GM10266 (cell line): Measurements from ENCODE around the gene USP24.
"Not testable (repeated sequence)": the region's sequence is repeated elsewhere in the genome, so short reads cannot be mapped to it uniquely, and the experiment has no call there.

Experiments
- DNase-seq: peaks from one replicate; pipeline ENCODE4 v3.0.0; 2012; ENCODE audit errors: extremely low spot score
- TF ChIP-seq, protein P1 (sequence below): IDR thresholded peaks from 2 replicates; pipeline ENCODE4 v1.5.1; 2012; ENCODE audit warnings: mild to moderate bottlenecking, low read depth; ENCODE audit not compliant: control insufficient read depth, insufficient read depth; ENCODE audit errors: missing control alignments

USP24 gene

DNA sequence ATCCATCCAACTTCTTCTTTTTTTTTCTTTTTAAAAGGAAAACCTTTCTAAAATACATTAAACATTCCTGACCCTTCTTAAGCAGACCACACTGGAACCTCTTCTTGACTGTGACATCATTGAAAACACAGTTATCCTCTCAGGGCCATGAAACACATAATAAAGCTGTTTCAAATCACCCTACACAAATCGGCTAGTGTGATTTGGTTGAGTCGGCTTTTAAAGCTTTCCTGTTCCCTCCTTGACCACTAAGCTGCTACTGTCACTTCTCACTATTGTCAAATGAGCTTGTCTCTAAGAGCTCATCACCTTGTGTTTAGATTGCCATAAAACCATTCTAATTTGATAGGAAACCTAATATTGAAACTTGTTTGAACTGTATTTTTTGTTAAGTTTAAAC is 5.9 kb downstream of the USP24 start:
- TF ChIP-seq, protein P1, sequence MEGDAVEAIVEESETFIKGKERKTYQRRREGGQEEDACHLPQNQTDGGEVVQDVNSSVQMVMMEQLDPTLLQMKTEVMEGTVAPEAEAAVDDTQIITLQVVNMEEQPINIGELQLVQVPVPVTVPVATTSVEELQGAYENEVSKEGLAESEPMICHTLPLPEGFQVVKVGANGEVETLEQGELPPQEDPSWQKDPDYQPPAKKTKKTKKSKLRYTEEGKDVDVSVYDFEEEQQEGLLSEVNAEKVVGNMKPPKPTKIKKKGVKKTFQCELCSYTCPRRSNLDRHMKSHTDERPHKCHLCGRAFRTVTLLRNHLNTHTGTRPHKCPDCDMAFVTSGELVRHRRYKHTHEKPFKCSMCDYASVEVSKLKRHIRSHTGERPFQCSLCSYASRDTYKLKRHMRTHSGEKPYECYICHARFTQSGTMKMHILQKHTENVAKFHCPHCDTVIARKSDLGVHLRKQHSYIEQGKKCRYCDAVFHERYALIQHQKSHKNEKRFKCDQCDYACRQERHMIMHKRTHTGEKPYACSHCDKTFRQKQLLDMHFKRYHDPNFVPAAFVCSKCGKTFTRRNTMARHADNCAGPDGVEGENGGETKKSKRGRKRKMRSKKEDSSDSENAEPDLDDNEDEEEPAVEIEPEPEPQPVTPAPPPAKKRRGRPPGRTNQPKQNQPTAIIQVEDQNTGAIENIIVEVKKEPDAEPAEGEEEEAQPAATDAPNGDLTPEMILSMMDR, result no peak
- DNase-seq, result peak; percentile 26

DNA sequence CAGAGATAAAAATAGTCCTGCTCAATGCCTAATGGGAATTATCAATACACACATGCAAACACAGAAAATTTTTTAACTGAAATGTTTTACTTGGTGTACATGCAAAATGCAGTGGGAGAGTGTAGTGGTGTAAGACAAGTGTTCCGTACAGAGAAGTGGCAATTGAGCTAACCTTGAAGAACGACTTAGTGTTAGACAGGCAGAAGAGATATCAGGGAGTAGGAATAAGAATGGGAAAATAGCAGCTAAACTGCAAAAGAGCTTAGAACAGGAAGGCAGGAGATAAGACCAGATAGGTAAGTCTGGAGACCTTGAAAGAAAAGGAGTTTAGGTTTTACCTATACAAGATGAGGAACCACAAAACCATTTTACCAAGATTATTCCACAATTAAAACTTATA is 9.0 kb downstream of the USP24 start:
- TF ChIP-seq, protein P1, result no peak

DNA sequence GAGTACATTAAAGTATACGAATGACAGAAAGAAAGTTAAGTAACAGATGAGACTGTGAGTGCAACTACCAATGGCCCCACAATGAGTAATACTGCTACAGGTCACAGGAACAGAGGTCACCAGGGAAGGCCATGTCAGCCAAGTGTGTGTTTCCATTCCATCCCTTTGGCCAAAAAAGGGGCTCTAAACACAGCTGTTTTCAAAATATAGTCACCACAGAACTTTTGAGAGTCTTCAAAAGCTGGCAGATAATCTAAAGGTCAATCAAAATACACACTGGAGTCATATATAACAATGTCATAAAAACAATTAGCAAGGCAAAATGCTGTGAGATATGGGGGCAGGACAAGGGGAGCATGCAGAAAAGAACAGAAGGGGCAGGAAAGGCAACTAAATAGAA is 10.2 kb downstream of the USP24 start:
- peak; percentile 58 for DNase-seq
- TF ChIP-seq, protein P1, result no peak

More for the DNA sequence above, 9.0 kb downstream of the USP24 start:
- DNase-seq, result no peak

DNA sequence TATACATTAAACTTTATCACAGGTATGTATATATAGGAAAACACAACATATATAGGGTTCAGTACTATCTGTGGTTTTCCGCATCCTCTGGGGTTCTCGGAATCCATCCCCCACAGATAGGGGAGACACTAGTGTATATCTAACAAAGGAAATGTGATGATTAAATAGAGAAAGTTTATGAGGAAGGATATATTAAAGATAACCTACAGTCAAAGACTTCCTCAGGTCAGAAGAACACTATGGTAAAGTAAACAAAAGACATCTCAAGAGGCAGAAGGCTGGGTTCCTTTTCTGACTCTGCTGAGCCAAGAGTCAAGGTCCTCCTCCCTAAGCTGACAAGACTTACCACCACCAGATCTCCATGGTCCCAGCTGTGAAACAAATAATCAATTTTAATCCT is 12.1 kb downstream of the USP24 start:
- TF ChIP-seq, protein P1, result no peak
- no peak for DNase-seq

DNA sequence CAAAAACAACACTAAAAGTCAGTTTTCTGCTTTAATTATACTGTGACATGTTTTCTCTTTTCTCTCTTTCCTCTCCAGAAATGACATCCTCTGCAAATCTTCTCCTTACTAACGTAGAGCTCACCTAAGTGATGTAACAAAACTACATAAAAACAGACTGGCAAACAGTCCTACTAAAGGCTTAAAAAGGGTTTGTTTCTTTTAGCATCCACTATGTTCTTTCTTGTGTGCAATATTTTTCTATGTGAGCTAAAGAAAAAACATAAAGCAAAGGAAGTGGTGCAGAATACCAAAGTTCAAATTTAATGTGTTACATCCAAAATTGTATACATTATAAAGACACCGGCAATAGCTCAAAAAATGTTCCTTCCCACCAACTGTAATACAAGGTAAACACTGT is 14.5 kb downstream of the USP24 start:
- TF ChIP-seq, protein P1, result no peak
- DNase-seq, result no peak

DNA sequence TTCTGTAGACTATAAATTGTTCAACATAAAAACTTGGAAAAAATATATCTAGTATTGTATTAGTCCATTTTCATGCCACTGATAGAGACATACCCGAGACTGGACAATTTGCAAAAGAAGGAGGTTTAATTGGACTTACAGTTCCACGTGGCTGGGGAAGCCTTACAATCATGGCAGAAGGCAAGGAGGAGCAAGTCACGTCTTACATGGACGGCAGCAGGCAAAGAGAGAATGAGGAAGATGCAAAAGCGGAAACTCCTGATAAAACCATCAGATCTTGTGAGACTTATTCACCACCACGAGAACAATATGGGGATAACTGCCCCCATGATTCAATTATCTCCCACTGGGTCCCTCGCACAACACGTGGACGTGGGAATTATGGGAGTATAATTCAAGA is 15.4 kb downstream of the USP24 start:
- not testable (repeated sequence) for DNase-seq

DNA sequence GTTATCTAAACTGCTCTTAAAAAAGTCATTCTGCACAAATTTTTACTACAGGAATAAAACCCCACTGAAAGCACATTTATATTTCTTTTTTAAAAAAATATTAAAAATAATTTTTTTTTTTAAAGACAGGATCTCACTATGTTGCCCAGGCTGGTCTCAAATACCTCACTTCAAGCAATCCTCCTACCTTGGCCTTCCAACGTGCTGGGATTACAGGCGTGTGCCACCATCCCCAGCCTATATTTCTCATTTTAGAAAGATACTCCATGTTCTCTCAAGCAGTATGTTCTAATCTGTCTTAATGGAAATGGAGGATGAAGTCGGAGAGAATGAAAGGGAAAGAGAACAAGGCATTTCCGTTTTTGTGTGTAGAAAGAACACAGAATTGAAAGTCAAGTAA is 17.1 kb downstream of the USP24 start:
- DNase-seq, result no peak
- TF ChIP-seq, protein P1, result no peak

DNA sequence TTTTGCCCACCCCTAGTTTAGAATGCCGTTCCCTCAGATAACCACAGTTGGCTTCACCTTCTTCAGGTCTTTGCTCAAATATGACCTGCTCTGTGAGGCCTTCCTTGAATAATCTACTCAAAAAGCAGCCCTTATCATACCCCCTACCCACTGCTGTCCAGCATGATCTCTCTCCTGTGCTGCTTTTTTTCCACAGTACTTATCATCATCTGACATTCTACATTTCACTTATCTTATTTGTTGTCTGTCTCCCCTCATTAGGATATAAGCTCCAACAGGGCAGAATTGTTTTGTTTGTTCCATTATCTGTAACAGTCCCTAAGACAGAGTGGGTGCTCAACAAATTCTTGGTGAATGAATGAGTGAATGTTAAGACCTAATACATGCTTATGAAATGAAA is 18.1 kb downstream of the USP24 start:
- no peak for DNase-seq
- TF ChIP-seq, protein P1, result no peak
